Measurements from ENCODE around the gene HSD17B3. TPM values are rescaled to one million over a fixed set of nuclear protein-coding genes. Genes with fewer than 3 reads are reported as not detected.

HSD17B3 gene
- polyA plus RNA-seq, 1 of the 3 experiments (the other 2 are of a cell fraction) = 0.51 TPM

DNA sequence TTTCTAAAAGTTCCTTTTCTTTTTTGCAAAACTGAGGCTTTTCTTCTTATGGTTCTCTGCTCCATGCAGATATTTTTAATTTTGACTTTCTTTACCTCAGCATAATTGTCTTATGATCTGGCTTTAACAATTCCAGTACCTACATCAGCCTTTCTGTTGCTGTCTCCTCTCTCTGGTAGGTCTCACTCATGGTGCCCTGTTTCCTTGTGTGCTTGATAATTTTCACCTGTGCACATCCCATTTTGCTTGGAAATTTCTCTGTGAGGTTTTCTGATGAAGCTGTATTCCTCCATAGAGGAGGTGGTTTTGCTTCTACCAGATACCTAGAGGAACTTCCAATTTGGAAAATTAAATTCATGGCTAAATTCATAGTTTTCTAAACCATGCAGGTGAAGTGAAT lies 2.3 kb upstream of the HSD17B3 start:
- H3K9ac ChIP-seq = no peak overlapping the region
- 0 out of 4 replicates have a peak, but pooled peaks cover 0 to 6% of the 10 kb centered on the region in 2 experiments for H3K4me1 ChIP-seq (ENCODE audit: control insufficient read depth in 1 of 2, insufficient read depth in 2 of 2, low read depth in 1 of 2, low read length in 1 of 2)
- no peak overlapping the region for H3K4me2 ChIP-seq
- POLR2A ChIA-PET = no interaction called here
- TF ChIP-seq CTCF (IDR thresholded peaks at IDR 0.05) (no peak), GATA2 (CRISPR knock-in tag; IDR thresholded peaks at IDR 0.05) (no peak), TCF12 (IDR thresholded peaks at IDR 0.05) (no peak), MXI1 (IDR thresholded peaks at IDR 0.05; ENCODE audit: low read depth, low read length) (no peak), RCOR1 (IDR thresholded peaks at IDR 0.05; ENCODE audit: low read length) (no peak), SIN3A (IDR thresholded peaks at IDR 0.05; ENCODE audit: borderline replicate concordance, low read depth, low read length) (no peak), POLR2AphosphoS5 (IDR thresholded peaks at IDR 0.05; ENCODE audit: low read depth, low read length) (no peak), MEF2A (IDR thresholded peaks at IDR 0.05; ENCODE audit: borderline replicate concordance, low read depth) (no peak), CHD2 (IDR thresholded peaks at IDR 0.05; ENCODE audit: low read length, partially characterized antibody) (no peak), EP300 (IDR thresholded peaks at IDR 0.05; ENCODE audit: borderline replicate concordance in 1 of 2, low read depth in 1 of 2, low read length in 1 of 2) (no peak)
- TF ChIP-seq, protein P1, sequence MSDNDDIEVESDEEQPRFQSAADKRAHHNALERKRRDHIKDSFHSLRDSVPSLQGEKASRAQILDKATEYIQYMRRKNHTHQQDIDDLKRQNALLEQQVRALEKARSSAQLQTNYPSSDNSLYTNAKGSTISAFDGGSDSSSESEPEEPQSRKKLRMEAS (IDR thresholded peaks at IDR 0.05; ENCODE audit: low read depth) = no peak
- TF ChIP-seq, protein P2, sequence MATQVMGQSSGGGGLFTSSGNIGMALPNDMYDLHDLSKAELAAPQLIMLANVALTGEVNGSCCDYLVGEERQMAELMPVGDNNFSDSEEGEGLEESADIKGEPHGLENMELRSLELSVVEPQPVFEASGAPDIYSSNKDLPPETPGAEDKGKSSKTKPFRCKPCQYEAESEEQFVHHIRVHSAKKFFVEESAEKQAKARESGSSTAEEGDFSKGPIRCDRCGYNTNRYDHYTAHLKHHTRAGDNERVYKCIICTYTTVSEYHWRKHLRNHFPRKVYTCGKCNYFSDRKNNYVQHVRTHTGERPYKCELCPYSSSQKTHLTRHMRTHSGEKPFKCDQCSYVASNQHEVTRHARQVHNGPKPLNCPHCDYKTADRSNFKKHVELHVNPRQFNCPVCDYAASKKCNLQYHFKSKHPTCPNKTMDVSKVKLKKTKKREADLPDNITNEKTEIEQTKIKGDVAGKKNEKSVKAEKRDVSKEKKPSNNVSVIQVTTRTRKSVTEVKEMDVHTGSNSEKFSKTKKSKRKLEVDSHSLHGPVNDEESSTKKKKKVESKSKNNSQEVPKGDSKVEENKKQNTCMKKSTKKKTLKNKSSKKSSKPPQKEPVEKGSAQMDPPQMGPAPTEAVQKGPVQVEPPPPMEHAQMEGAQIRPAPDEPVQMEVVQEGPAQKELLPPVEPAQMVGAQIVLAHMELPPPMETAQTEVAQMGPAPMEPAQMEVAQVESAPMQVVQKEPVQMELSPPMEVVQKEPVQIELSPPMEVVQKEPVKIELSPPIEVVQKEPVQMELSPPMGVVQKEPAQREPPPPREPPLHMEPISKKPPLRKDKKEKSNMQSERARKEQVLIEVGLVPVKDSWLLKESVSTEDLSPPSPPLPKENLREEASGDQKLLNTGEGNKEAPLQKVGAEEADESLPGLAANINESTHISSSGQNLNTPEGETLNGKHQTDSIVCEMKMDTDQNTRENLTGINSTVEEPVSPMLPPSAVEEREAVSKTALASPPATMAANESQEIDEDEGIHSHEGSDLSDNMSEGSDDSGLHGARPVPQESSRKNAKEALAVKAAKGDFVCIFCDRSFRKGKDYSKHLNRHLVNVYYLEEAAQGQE (IDR thresholded peaks at IDR 0.05; ENCODE audit: low read depth, low read length) = no peak
- H2AFZ ChIP-seq (ENCODE audit: low read depth) = no peak overlapping the region
- no peaks in the 10 kb centered on the region for H3K9me2 ChIP-seq
- no peaks in the 10 kb centered on the region for H3K27me3 ChIP-seq (ENCODE audit: insufficient read depth)
- DNase-seq = no peak
- no peaks in the 10 kb centered on the region for H4K20me1 ChIP-seq (ENCODE audit: insufficient read depth)
- no peak overlapping the region for H3K4me3 ChIP-seq (ENCODE audit: low read depth in 2 of 2, low read length in 1 of 2)
- H3K79me2 ChIP-seq (ENCODE audit: insufficient read depth) = no peaks in the 10 kb centered on the region
- peaks cover 8% of the 10 kb centered on the region for H3F3A ChIP-seq (replicated peaks; ENCODE audit: insufficient read depth)
- CTCF ChIA-PET = interaction anchor here (1.9 to 2.4 kb wide), 2 partner anchors 13 to 72 kb away, joined by 9 to 15 read pairs; no protein-coding TSS in a partner anchor
- no peak overlapping the region for H3K27ac ChIP-seq (ENCODE audit: low read depth in 2 of 2, low read length in 1 of 2)
- no peaks in the 10 kb centered on the region for H3K9me3 ChIP-seq
- H3K36me3 ChIP-seq (replicated peaks in 1 of 2; ENCODE audit: control insufficient read depth in 1 of 2, insufficient read depth in 2 of 2, low read length in 1 of 2) = no peaks in the 10 kb centered on the region

Measured in SK-N-SH (cell line).